Measurements from ENCODE around the gene SPRY4. TPM values are rescaled to one million over a fixed set of nuclear protein-coding genes. Genes with fewer than 3 reads are reported as not detected.

Gene SPRY4
- total and polyA plus RNA-seq, 2 of the 13 experiments (the other 11 are each of a cell fraction or from before 2014, with no cell fraction given), result 8.9 to 17.8 TPM

- TF ChIP-seq REST (IDR thresholded peaks at IDR 0.05; ENCODE audit: borderline replicate concordance in 1 of 2, low read depth in 1 of 2, low read length in 2 of 2), result no peak
- TF ChIP-seq HNF1A (IDR thresholded peaks at IDR 0.05; ENCODE audit: low read depth), result no peak
- TF ChIP-seq HNF1A (CRISPR knock-in tag; IDR thresholded peaks at IDR 0.05; ENCODE audit: borderline replicate concordance), result 0 out of 2 replicates have a peak, but pooled peaks have one; percentile 20
- 0 out of 2 replicates have a peak, but pooled peaks have one; percentile 71 for TF ChIP-seq ZNF713 (CRISPR knock-in tag; IDR thresholded peaks at IDR 0.05)
- peak; percentile 51; the same call in 1 of the 2 replicates for TF ChIP-seq REL (CRISPR knock-in tag; conservative IDR thresholded peaks at IDR 0.05)
- peak; percentile 67; the same call in 1 of the 2 replicates for TF ChIP-seq ZNF678 (CRISPR knock-in tag; IDR thresholded peaks at IDR 0.05)
- no peak for TF ChIP-seq MTERF4 (CRISPR knock-in tag; IDR thresholded peaks at IDR 0.05)
- peak; percentile 90; the same call in 1 of the 2 replicates for TF ChIP-seq KLF12 (CRISPR knock-in tag; IDR thresholded peaks at IDR 0.05; ENCODE audit: borderline replicate concordance)
- 0 out of 2 replicates have a peak, but pooled peaks have one; percentile 5 for TF ChIP-seq FOXK1 (CRISPR knock-in tag; IDR thresholded peaks at IDR 0.05; ENCODE audit: borderline replicate concordance, low read depth)
- no peak for TF ChIP-seq ZBTB33 (CRISPR knock-in tag; IDR thresholded peaks at IDR 0.05)
- TF ChIP-seq HNRNPL (IDR thresholded peaks at IDR 0.05; ENCODE audit: low read depth, low read length), result peak; percentile 97
- 0 out of 2 replicates have a peak, but pooled peaks have one; percentile 76 for TF ChIP-seq NFKB2 (CRISPR knock-in tag; IDR thresholded peaks at IDR 0.05; ENCODE audit: borderline replicate concordance)
- no peak for TF ChIP-seq ZNF567 (CRISPR knock-in tag; IDR thresholded peaks at IDR 0.05; ENCODE audit: borderline replicate concordance)
- peak; percentile 58; the same call in 1 of the 2 replicates for TF ChIP-seq ZNF367 (CRISPR knock-in tag; IDR thresholded peaks at IDR 0.05; ENCODE audit: borderline replicate concordance)
- TF ChIP-seq ZNF790 (CRISPR knock-in tag; IDR thresholded peaks at IDR 0.05; ENCODE audit: borderline replicate concordance), result peak; percentile 45; the same call in 1 of the 2 replicates
- TF ChIP-seq SP4 (CRISPR knock-in tag; IDR thresholded peaks at IDR 0.05), result no peak
These were observed 518 bp downstream of the SPRY4 start (continued) for GRCh38 chr5:142324136-142324870.

Measured in HepG2 (cell line).